GM12864 (cell line): ENCODE measurements around the gene LRBA.

Source experiments
- DNase-seq: peaks from one replicate; pipeline ENCODE4 v3.0.0-alpha.2; 2011; ENCODE audit warnings: low read depth
- H3K4me3 ChIP-seq: 2 replicates; pipeline ENCODE4 v1.5.1; 2011; ENCODE audit warnings: mild to moderate bottlenecking, low read depth, low read length, control low read depth
- CTCF ChIP-seq: IDR thresholded peaks from 2 replicates; pipeline ENCODE4 v1.5.1; 2011; ENCODE audit warnings: low read depth, mild to moderate bottlenecking, moderate library complexity, low read length, control low read depth, inconsistent platforms; ENCODE audit errors: missing control alignments

Gene LRBA

GRCh38 chr4:150625033-150625432 lies 390.1 kb downstream of the LRBA start:
- no peak for DNase-seq
- TF ChIP-seq CTCF = no peak
- no peak overlapping the region for H3K4me3 ChIP-seq

GRCh38 chr4:150624055-150624454 lies 391.0 kb downstream of the LRBA start:
- no peak for DNase-seq
- TF ChIP-seq CTCF = no peak
- no peak overlapping the region for H3K4me3 ChIP-seq

GRCh38 chr4:150619042-150619441 lies 396.0 kb downstream of the LRBA start:
- no peak overlapping the region for H3K4me3 ChIP-seq
- no peak for TF ChIP-seq CTCF
- DNase-seq = no peak

- DNase-seq = no peak
- TF ChIP-seq CTCF = no peak
- H3K4me3 ChIP-seq = no peak overlapping the region
Observed at GRCh38 chr4:150609131-150609530, 406.0 kb downstream of the LRBA start.

GRCh38 chr4:150600812-150601445 lies 414.2 kb downstream of the LRBA start:
- H3K4me3 ChIP-seq = no peak overlapping the region
- DNase-seq = no peak
- TF ChIP-seq CTCF = no peak

GRCh38 chr4:150599547-150599946 lies 415.5 kb downstream of the LRBA start:
- DNase-seq = no peak
- H3K4me3 ChIP-seq = no peak overlapping the region
- no peak for TF ChIP-seq CTCF

- H3K4me3 ChIP-seq = no peak overlapping the region
- no peak for TF ChIP-seq CTCF
- no peak for DNase-seq
Observed at GRCh38 chr4:150598909-150599308, 416.2 kb downstream of the LRBA start.
